Activated T-cell treated with anti-CD3 and anti-CD28 coated beads, Interleukin-2, amount 50 U/mL, for 48 hours (primary cell): ENCODE results near the gene TBX1.
"Not testable (repeated sequence)": the region's sequence is repeated elsewhere in the genome, so short reads cannot be mapped to it uniquely, and the experiment has no call there.

ENCODE experiments used
- DNase-seq, 2 experiments: peaks; one replicate each; pipeline ENCODE4 v3.0.0-alpha.2; 2020

Gene TBX1

GRCh38 chr22:19723983-19724827 is 36.4 kb upstream of the TBX1 start:
- peak; percentile 62 to 74 for DNase-seq

- DNase-seq: no peak
Measured at GRCh38 chr22:19724927-19725661, 35.5 kb upstream of the TBX1 start.

- not testable (repeated sequence) for DNase-seq
Measured at GRCh38 chr22:19726064-19726788, 34.4 kb upstream of the TBX1 start.

- no peak for DNase-seq
Measured at GRCh38 chr22:19727310-19728150, 33.0 kb upstream of the TBX1 start.

DNA sequence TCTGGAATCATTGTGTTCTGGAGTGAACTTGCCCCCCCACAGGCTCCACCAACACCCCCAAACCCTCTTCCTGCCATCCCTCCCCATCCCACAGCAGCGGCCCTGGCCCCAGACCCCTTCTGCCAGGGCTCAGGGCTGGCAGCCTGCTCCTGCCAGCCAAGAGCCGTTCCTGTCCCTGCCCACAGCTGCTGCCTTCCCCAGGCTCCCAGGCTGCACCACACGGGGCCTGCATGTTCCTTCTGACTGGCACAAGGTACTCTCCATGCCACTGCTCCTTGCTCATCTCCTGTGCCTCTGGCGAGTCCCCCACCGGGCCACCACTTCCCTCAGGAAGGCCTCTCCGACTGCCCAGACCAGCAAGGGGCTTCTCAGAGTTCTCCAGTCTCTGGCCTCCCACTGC is 32.3 kb upstream of the TBX1 start:
- DNase-seq: no peak

DNA sequence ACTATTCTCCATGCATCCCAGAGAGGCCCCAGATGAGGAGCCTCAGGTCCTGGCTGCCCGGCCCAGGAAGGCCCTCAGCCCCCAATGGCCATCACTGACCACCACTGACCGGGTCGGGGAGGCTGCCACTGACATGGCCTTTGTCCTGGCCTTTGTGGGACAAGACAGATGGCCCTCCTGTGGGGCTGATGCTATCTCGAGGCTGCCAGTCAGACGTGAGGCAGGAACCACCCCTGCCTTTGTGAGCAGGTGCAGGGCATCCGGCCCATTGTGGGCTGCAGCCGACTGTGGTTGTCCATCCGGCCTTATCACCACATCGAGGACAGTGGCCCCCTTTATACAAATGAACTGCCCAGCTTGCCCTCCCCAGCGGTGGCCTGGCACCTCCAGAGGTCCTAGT is 31.7 kb upstream of the TBX1 start:
- no peak for DNase-seq

DNA sequence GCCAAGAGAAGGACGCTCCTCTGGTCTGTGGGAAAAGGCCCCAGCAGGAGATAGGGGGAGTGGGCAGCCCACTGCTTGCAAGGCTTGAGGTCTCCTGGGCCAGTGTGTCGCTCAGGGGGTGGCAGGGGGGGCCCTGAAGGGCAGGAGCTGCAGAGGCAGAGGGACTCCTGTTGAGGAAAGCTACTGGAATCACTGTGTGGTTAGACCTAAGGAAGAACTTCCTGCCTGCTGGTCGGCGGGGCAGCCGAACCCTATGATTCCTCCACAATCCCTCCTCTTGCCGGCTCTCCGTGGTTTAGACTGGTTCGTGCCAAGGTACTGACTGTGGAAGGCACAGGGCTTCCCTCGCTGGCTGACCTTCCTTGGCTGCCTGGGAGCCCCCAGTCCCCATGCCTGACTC is 31.1 kb upstream of the TBX1 start:
- DNase-seq: no peak

DNA sequence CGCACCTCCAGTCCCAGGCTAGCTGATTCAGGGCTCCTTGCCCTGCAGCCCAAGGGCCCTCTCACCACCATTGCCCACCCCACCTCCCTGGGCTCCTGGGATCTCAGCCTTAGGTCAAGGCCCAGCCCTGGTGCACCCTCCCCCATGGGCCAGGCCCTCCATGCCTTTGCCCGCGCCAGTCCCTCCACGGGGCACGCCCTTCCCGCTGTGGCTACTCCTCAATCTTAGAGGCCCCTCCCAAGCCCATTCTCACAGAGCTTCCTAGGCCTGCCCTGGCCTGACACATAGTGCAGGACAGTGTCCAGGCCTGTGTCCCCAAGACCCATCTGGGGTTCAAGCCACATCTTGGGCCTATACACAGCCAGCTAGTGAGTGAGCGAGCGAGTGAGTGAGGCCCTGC is 30.4 kb upstream of the TBX1 start:
- DNase-seq: no peak

- DNase-seq: peak; percentile 90
Measured at GRCh38 chr22:19730655-19731360, 29.8 kb upstream of the TBX1 start.

- no peak for DNase-seq
Measured at GRCh38 chr22:19731361-19732135, 29.0 kb upstream of the TBX1 start.

DNA sequence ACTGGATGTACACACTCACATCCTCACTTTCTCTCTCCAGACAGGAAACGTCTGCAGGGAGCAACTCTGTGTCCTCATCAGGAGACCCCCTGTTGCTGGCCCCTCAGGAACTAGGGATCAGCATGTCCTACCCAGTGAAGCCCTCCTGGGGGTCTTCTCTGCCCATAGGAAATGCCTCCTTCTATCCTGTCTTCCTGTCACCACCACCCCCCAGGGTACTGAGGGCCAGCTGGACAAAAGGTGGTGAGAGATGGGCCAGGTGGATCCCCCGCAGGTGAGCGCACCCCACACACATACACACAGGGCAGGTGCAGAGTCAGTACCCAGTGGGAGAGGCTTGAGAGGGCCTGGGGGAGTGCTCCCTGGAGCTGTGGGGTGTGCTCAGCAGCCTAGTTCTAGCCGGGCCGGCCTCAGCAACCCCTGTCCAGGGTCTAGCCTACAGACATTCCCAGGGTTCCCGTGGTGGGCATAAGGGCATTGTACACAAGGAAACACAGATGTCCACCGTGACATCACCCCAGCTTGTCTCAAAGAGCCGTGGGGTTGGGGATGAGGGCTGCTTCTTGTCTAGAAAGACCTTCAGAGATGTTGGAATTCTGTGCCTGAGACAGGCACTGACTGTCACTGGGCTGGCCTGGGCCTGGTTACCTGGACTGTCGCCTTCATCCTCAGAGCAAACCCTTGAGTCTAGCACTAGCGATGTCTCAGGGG is 28.0 kb upstream of the TBX1 start:
- DNase-seq: no peak

GRCh38 chr22:19733755-19734154 is 26.8 kb upstream of the TBX1 start:
- DNase-seq: no peak

- DNase-seq: no peak
Measured at GRCh38 chr22:19734163-19734562, 26.4 kb upstream of the TBX1 start.

DNA sequence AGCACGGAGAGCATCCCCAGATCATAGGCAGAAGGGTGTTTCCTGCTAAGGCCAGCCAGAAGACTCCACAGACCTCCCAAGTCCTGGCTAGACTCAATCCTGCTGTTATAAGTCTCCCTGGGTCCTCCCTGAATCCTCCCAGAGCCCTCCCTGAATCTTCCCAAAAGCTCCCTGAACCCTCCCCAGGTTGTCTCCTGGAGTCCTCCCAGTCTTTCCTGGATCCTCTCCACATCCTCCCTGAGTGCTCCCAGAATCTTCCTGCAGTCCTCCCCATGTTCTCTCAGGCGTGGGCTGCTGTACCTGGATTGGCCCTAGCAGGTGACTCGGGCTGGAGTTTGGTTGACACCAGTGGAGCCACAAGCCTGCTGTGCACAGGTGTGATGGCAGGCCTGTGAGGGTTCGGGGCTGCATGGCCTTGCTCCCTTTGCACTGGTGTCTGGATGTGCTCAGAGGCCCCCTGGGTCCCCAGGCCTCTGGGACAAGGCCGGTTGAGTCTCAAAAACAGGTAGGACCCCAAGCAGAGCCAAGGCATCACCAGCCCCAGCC is 25.7 kb upstream of the TBX1 start:
- DNase-seq: no peak

- no peak for DNase-seq
Measured at GRCh38 chr22:19735665-19736510, 24.7 kb upstream of the TBX1 start.

- no peak for DNase-seq
Measured at GRCh38 chr22:19737846-19738663, 22.5 kb upstream of the TBX1 start.

GRCh38 chr22:19738664-19739447 is 21.7 kb upstream of the TBX1 start:
- DNase-seq: no peak
